ENCODE data around the gene TPI1.

GRCh38 chr12:6916426-6917200 is 49.3 kb downstream of the TPI1 start:
- TF ChIP-seq EZH2 (IDR thresholded peaks at IDR 0.05) (no peak), POLR2AphosphoS5 (IDR thresholded peaks at IDR 0.05; ENCODE audit: borderline replicate concordance, low read depth, low read length) (no peak), FOXP2 (optimal IDR thresholded peaks at IDR 0.05; ENCODE audit: control extremely low read depth, extremely low read length, insufficient read depth) (no peak)

Data from SK-N-MC (cell line).